Kidney (tissue), 14 donors: ENCODE results near the gene BMERB1. TPM values are rescaled to one million over a fixed set of nuclear protein-coding genes. Genes with fewer than 3 reads are reported as not detected.
"Not testable (repeated sequence)": the region's sequence is repeated elsewhere in the genome, so short reads cannot be mapped to it uniquely, and the experiment has no call there.

Experiments used
- DNase-seq, 5 donors: peaks; one replicate each; pipeline ENCODE4 v3.0.0-alpha.2; 2013 to 2020
- FAIRE-seq: peaks from 2 replicates; lab custom pipeline; 2012; peaks lifted over from hg19 to GRCh38; lab: Jason Lieb, UNC
- H3K27ac ChIP-seq, 2 donors: one replicate each; pipeline ENCODE4 v1.7.0; 2013; ENCODE audit warnings: low read depth in 2 of 2, low read length in 2 of 2, inconsistent platforms in 1 of 2
- H3K27me3 ChIP-seq: one replicate; pipeline ENCODE4 v1.7.1; 2013; ENCODE audit warnings: low read length, inconsistent platforms; ENCODE audit not compliant: control insufficient read depth, insufficient read depth
- H3K36me3 ChIP-seq, 3 donors: one replicate each; pipeline versions ENCODE4 v1.7.0 to v1.7.1; 2013; ENCODE audit warnings: low read length in 3 of 3, control low read depth in 1 of 3, inconsistent platforms in 1 of 3; ENCODE audit not compliant: insufficient read depth in 3 of 3, control insufficient read depth in 2 of 3
- H3K4me1 ChIP-seq, 3 donors: one replicate each; pipeline versions ENCODE4 v1.7.0 to v1.7.1; 2013; ENCODE audit warnings: low read length in 3 of 3, inconsistent platforms in 1 of 3, low read depth in 1 of 3; ENCODE audit not compliant: control insufficient read depth in 2 of 3, insufficient read depth in 2 of 3
- H3K4me3 ChIP-seq, 3 donors: one replicate each; pipeline versions ENCODE4 v1.7.0 to v1.8.1; 2013; ENCODE audit warnings: low read length in 3 of 3, control low read depth in 1 of 3, inconsistent platforms in 1 of 3
- H3K9ac ChIP-seq, 3 donors: one replicate each; pipeline versions ENCODE4 v1.7.0 to v1.7.1; 2013; ENCODE audit warnings: low read length in 3 of 3, control low read depth in 1 of 3, inconsistent platforms in 1 of 3
- H3K9me3 ChIP-seq, 3 donors: one replicate each; pipeline versions ENCODE4 v1.7.0 to v1.7.1; 2013; ENCODE audit warnings: low read length in 3 of 3, control low read depth in 1 of 3, inconsistent platforms in 1 of 3; ENCODE audit not compliant: control insufficient read depth in 2 of 3, insufficient read depth in 1 of 3
- intact Hi-C: fragments of 100-400 bp; cut with DNase I; formaldehyde crosslinking; loops from one replicate; pipeline ENCODE4 v1.11.1; 2022
- polyA plus RNA-seq: library from polyadenylated mRNA; stranded (reverse); fragments of 350-450 nt; fragmentation: Illumina TruSeq; extraction: RNeasy Lipid Tissue Mini Kit (QIAGEN cat#74804); gene quantifications from one replicate; pipeline ENCODE4 v1.2.3, GENCODE V29; 2014; ENCODE audit warnings: low read depth, low replicate concordance; ENCODE audit not compliant: insufficient read depth
- total RNA-seq: library from RNA; stranded (reverse); fragmentation: NEBNext Ultra II Directional; extraction: Animal tissue kit (Norgen Biotek cat#: 25700); gene quantifications from one replicate; pipeline ENCODE4 v1.2.1, GENCODE V29; 2021
- TF ChIP-seq, protein P1 (sequence below): IDR thresholded peaks from 3 replicates; pipeline ENCODE4 v1.5.1; 2012; ENCODE audit warnings: mild to moderate bottlenecking, moderate library complexity, borderline replicate concordance; ENCODE audit not compliant: insufficient read depth; ENCODE audit errors: extremely low read depth
- donor health status: control.
- donor health status: control.
- donor health status: control.
- donor health status: control.
- donor health status: control.
- donor health status: DM: yes; HTN: yes; CAD: no.
- donor health status: Normal renal cell carcinoma (clear cell type).

Gene BMERB1
- total and polyA plus RNA-seq, 2 donors from 2014 or later = 33.4 to 48.8 TPM

DNA sequence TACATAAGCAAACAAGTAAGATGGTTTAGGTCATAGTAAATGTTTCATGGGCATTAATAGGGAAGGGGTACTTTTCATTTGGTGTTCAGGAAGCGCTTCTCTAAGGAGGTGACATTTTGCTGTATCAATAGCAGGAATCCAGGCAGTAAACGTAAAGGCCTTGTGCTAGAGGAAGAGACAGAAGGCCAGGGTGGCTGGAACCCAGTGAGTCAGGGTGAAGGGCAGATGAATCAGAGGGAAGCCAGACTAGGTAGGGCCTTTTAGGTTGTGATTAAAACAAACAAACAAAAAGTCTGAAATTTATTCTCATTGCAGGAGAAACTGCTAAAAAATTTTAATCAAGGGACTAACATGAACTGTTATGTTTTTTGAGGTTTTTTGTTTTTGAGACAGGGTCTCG lies 6.5 kb downstream of the BMERB1 start:
- no peaks in the 10 kb centered on the region for H3K4me1 ChIP-seq
- DNase-seq (no peak), FAIRE-seq (no peak)
- TF ChIP-seq, protein P1, sequence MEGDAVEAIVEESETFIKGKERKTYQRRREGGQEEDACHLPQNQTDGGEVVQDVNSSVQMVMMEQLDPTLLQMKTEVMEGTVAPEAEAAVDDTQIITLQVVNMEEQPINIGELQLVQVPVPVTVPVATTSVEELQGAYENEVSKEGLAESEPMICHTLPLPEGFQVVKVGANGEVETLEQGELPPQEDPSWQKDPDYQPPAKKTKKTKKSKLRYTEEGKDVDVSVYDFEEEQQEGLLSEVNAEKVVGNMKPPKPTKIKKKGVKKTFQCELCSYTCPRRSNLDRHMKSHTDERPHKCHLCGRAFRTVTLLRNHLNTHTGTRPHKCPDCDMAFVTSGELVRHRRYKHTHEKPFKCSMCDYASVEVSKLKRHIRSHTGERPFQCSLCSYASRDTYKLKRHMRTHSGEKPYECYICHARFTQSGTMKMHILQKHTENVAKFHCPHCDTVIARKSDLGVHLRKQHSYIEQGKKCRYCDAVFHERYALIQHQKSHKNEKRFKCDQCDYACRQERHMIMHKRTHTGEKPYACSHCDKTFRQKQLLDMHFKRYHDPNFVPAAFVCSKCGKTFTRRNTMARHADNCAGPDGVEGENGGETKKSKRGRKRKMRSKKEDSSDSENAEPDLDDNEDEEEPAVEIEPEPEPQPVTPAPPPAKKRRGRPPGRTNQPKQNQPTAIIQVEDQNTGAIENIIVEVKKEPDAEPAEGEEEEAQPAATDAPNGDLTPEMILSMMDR = no peak
- H3K9ac ChIP-seq = no peak overlapping the region
- no peaks in the 10 kb centered on the region for H3K36me3 ChIP-seq
- H3K27ac ChIP-seq = no peak overlapping the region
- intact Hi-C loops = no loop called here
- H3K9me3 ChIP-seq = peaks cover 0 to 6% (median 0%) of the 10 kb centered on the region in 3 donors
- H3K4me3 ChIP-seq = no peak overlapping the region
- no peaks in the 10 kb centered on the region for H3K27me3 ChIP-seq

DNA sequence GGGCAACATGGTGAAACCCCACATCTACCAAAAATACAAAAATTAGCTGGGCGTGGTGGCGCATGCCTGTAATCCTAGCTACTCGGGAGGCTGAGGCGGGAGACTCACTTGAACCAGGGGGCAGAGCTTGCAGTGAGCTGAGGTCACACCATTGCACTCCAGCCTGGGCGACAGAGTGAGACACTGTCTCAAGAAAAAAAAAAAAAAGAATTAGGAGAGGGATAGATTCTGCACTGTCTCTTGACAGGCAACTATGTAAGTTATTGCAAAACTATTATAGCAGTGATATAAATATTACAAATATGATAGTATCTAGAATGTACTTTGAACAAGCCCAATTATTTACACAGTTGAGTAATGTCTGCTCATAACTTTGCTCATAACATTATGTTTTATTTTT lies 7.8 kb downstream of the BMERB1 start:
- intact Hi-C loops, FAIRE-seq: not testable (repeated sequence)

DNA sequence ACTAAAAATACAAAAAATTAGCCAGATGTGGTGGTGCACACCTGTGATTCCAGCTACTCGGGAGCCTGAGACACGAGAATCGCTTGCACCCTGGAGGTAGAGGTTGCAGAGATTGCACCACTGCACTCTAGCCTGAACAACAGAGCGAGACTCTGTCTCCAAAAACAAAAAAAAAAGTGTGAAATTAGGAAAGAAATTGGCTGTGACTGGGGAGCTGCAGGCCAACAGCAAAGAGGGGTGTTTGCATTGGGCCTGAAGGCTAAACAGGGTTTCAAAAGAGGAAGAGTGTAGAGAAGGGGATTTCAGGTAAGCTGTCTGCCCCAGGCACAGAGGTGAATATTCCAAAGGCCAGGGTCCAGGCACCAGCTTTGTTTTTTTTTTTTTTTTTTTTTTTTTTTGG lies 9.4 kb downstream of the BMERB1 start:
- TF ChIP-seq, protein P1 = no peak
- Histone ChIP-seq H3K36me3 (no peaks in the 10 kb centered on the region), H3K9ac (no peak overlapping the region), H3K27me3 (no peaks in the 10 kb centered on the region), H3K4me1 (no peaks in the 10 kb centered on the region), H3K9me3 (peaks cover 0 to 6% (median 0%) of the 10 kb centered on the region in 3 donors), H3K4me3 (no peak overlapping the region), H3K27ac (no peak overlapping the region)
- no peak for DNase-seq
- FAIRE-seq = no peak
- intact Hi-C loops = no loop called here

More for the DNA sequence above, 7.8 kb downstream of the BMERB1 start:
- H3K36me3 ChIP-seq, H3K4me3 ChIP-seq, DNase-seq, H3K9ac ChIP-seq, H3K27me3 ChIP-seq, H3K4me1 ChIP-seq, H3K27ac ChIP-seq, H3K9me3 ChIP-seq: not testable (repeated sequence)

GRCh38 chr16:15444264-15444663 lies 9.9 kb downstream of the BMERB1 start:
- Histone ChIP-seq H3K4me3 (no peak overlapping the region), H3K9me3 (peaks cover 0 to 6% (median 0%) of the 10 kb centered on the region in 3 donors), H3K27me3 (no peaks in the 10 kb centered on the region), H3K4me1 (no peaks in the 10 kb centered on the region), H3K36me3 (no peaks in the 10 kb centered on the region), H3K27ac (no peak overlapping the region), H3K9ac (no peak overlapping the region)
- intact Hi-C loops = no loop called here
- TF ChIP-seq, protein P1 = no peak
- no peak for DNase-seq
- FAIRE-seq = no peak
